Keratinocyte (primary cell): ENCODE data around the gene HIF1A.

ENCODE experiments used
- CTCF ChIP-seq, 3 experiments: IDR thresholded peaks in 1 of 3; conservative IDR thresholded peaks in 1 of 3; optimal IDR thresholded peaks in 1 of 3; 2 replicates in 2 of 3; 3 replicates in 1 of 3; pipeline versions ENCODE3 to v1.5.1; 2011; ENCODE audit warnings: low read length in 3 of 3, mild to moderate bottlenecking in 3 of 3, moderate library complexity in 2 of 3, control low read depth in 1 of 3, inconsistent platforms in 1 of 3; ENCODE audit not compliant: insufficient read depth in 2 of 3; ENCODE audit errors: extremely low read depth in 1 of 3
- EZH2 ChIP-seq: IDR thresholded peaks from one replicate; pipeline ENCODE4 v1.6.1; 2012; ENCODE audit warnings: inconsistent platforms, mild to moderate bottlenecking, low read length, moderate library complexity

- TF ChIP-seq EZH2 (no peak), CTCF (optimal IDR thresholded peaks at IDR 0.05 in 1 of 3, IDR thresholded peaks at IDR 0.05 in 1 of 3, conservative IDR thresholded peaks at IDR 0.05 in 1 of 3; ENCODE audit: extremely low read depth in 1 of 3, insufficient read depth in 2 of 3, low read length in 3 of 3) (no peak)
These were observed 70.1 kb downstream of the HIF1A start for GRCh38 chr14:61765225-61765943.
